ENCODE measurements around the gene ABAT.

ABAT gene

DNA sequence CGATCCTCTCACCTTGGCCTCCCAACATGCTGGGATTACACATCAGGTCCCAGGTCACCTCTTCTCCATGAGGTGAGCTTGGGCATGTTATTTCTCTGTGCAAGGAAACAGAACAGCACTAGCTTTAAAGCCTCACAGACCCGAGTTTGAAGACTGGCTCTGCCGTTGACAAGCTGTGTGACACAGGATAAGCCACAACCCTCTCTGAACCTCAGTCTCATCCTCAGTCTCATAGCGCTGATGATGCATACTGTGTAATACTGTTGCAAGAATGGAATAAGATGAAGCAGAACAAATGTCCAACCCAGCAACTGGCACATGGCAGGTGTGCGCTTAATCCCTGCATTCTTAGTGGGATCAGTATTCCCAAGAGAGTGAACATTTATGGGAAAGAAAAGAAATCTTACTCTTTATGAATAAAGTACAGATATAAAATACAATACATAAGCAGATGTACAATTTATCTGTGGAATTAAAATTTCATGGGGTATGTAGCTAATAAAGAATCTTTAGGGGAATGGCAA is 43.5 kb downstream of the ABAT start:
- no peaks in the 10 kb centered on the region for H3K27me3 ChIP-seq (replicated peaks; ENCODE audit: insufficient read depth, low read length)

DNA sequence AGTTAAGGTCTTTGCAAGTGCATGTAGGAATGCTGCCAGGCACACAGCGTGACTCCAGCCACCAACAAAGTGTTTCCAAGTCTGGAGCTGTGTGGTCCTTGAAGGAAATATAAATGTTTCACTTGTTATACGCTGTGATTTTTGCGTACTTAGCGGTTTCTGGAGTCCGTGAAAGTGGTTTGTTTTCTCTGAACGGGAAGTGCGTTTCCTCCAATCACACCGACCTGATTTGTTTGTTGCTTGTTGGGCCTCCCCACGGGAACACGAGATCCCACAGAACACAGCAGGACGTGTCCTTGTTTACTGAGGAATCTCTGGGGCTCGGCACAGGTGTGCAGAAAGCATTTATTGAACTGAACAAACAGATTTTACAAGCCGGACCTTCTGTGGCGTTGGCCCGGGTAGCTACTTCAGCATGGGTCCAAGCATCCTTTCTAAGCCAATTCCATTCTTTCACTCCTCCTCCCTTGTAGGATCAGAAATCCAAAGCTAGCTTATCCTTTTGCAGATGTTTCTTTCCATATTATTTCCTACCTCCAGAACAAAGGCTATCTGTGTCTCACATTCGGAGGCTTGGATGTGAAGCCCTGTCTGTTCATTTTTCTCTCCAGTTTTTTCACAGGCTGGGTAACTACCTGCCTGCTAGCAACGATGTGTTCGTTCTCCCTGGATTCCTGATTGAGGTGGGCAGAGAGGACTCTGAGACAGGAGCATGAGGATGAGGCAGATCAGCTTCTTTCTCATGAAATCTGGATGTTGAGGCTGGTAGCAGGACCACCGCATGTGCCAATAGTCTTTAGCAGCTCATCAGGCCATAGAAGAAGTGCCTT is 44.6 kb downstream of the ABAT start:
- no peaks in the 10 kb centered on the region for H3K79me2 ChIP-seq (ENCODE audit: low read length)
- H3K4me2 ChIP-seq (ENCODE audit: low read depth, low read length) = no peak overlapping the region
- TF ChIP-seq, protein P1, sequence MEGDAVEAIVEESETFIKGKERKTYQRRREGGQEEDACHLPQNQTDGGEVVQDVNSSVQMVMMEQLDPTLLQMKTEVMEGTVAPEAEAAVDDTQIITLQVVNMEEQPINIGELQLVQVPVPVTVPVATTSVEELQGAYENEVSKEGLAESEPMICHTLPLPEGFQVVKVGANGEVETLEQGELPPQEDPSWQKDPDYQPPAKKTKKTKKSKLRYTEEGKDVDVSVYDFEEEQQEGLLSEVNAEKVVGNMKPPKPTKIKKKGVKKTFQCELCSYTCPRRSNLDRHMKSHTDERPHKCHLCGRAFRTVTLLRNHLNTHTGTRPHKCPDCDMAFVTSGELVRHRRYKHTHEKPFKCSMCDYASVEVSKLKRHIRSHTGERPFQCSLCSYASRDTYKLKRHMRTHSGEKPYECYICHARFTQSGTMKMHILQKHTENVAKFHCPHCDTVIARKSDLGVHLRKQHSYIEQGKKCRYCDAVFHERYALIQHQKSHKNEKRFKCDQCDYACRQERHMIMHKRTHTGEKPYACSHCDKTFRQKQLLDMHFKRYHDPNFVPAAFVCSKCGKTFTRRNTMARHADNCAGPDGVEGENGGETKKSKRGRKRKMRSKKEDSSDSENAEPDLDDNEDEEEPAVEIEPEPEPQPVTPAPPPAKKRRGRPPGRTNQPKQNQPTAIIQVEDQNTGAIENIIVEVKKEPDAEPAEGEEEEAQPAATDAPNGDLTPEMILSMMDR (IDR thresholded peaks at IDR 0.05; ENCODE audit: low read length) = no peak
- TF ChIP-seq EZH2 (optimal IDR thresholded peaks at IDR 0.05; ENCODE audit: low read depth, low read length) (no peak), EZH2phosphoT487 (IDR thresholded peaks at IDR 0.05; ENCODE audit: low read length) (no peak)
- no peak for DNase-seq
- H2AFZ ChIP-seq (ENCODE audit: low read length) = no peak overlapping the region
- H3K4me1 ChIP-seq (ENCODE audit: low read length) = no peaks in the 10 kb centered on the region
- H4K20me1 ChIP-seq (ENCODE audit: insufficient read depth, low read length) = no peaks in the 10 kb centered on the region
- H3K27ac ChIP-seq (ENCODE audit: low read length) = no peak overlapping the region
- no peaks in the 10 kb centered on the region for H3K27me3 ChIP-seq (replicated peaks; ENCODE audit: insufficient read depth, low read length)
- H3K9me3 ChIP-seq (replicated peaks; ENCODE audit: insufficient read depth, low read length) = no peaks in the 10 kb centered on the region
- no peaks in the 10 kb centered on the region for H3F3A ChIP-seq (ENCODE audit: insufficient read depth, low read length)
- H3K4me3 ChIP-seq (ENCODE audit: low read length) = no peak overlapping the region
- H3K9ac ChIP-seq (ENCODE audit: low read length) = no peak overlapping the region
- no peaks in the 10 kb centered on the region for H3K36me3 ChIP-seq (replicated peaks; ENCODE audit: insufficient read depth, low read length)
- H3K9me2 ChIP-seq (replicated peaks; ENCODE audit: insufficient read depth, low read length) = no peaks in the 10 kb centered on the region

More for the DNA sequence above, 43.5 kb downstream of the ABAT start:
- Histone ChIP-seq H3K4me3 (ENCODE audit: low read length) (no peak overlapping the region), H3K9ac (ENCODE audit: low read length) (no peak overlapping the region), H3K36me3 (replicated peaks; ENCODE audit: insufficient read depth, low read length) (no peaks in the 10 kb centered on the region), H2AFZ (ENCODE audit: low read length) (no peak overlapping the region), H3F3A (ENCODE audit: insufficient read depth, low read length) (no peaks in the 10 kb centered on the region), H3K9me3 (replicated peaks; ENCODE audit: insufficient read depth, low read length) (no peaks in the 10 kb centered on the region), H3K79me2 (ENCODE audit: low read length) (no peaks in the 10 kb centered on the region), H3K4me2 (ENCODE audit: low read depth, low read length) (no peak overlapping the region), H3K27ac (ENCODE audit: low read length) (no peak overlapping the region), H3K4me1 (ENCODE audit: low read length) (no peaks in the 10 kb centered on the region), H4K20me1 (ENCODE audit: insufficient read depth, low read length) (no peaks in the 10 kb centered on the region), H3K9me2 (replicated peaks; ENCODE audit: insufficient read depth, low read length) (no peaks in the 10 kb centered on the region)
- no peak for DNase-seq
- TF ChIP-seq EZH2phosphoT487 (IDR thresholded peaks at IDR 0.05; ENCODE audit: low read length) = no peak
- TF ChIP-seq, protein P1 (IDR thresholded peaks at IDR 0.05; ENCODE audit: low read length) = no peak
- no peak for TF ChIP-seq EZH2 (optimal IDR thresholded peaks at IDR 0.05; ENCODE audit: low read depth, low read length)

GRCh38 chr16:8720080-8720966 is 45.9 kb downstream of the ABAT start:
- H3F3A ChIP-seq (ENCODE audit: insufficient read depth, low read length) = no peaks in the 10 kb centered on the region
- H3K9ac ChIP-seq (ENCODE audit: low read length) = no peak overlapping the region
- H3K79me2 ChIP-seq (ENCODE audit: low read length) = no peaks in the 10 kb centered on the region
- H3K4me1 ChIP-seq (ENCODE audit: low read length) = no peaks in the 10 kb centered on the region
- H3K27me3 ChIP-seq (replicated peaks; ENCODE audit: insufficient read depth, low read length) = no peaks in the 10 kb centered on the region
- H4K20me1 ChIP-seq (ENCODE audit: insufficient read depth, low read length) = no peaks in the 10 kb centered on the region
- H3K36me3 ChIP-seq (replicated peaks; ENCODE audit: insufficient read depth, low read length) = no peaks in the 10 kb centered on the region
- TF ChIP-seq EZH2phosphoT487 (IDR thresholded peaks at IDR 0.05; ENCODE audit: low read length) = no peak
- TF ChIP-seq EZH2 (optimal IDR thresholded peaks at IDR 0.05; ENCODE audit: low read depth, low read length) = no peak
- TF ChIP-seq, protein P1 (IDR thresholded peaks at IDR 0.05; ENCODE audit: low read length) = no peak
- H3K27ac ChIP-seq (ENCODE audit: low read length) = no peak overlapping the region
- no peak overlapping the region for H2AFZ ChIP-seq (ENCODE audit: low read length)
- H3K9me2 ChIP-seq (replicated peaks; ENCODE audit: insufficient read depth, low read length) = no peaks in the 10 kb centered on the region
- no peak overlapping the region for H3K4me2 ChIP-seq (ENCODE audit: low read depth, low read length)
- DNase-seq = no peak
- H3K9me3 ChIP-seq (replicated peaks; ENCODE audit: insufficient read depth, low read length) = no peaks in the 10 kb centered on the region
- no peak overlapping the region for H3K4me3 ChIP-seq (ENCODE audit: low read length)
